ENCODE measurements around the gene ZNF215. TPM values are rescaled to one million over a fixed set of nuclear protein-coding genes. Genes with fewer than 3 reads are reported as not detected.

The ZNF215 gene
- total and polyA plus RNA-seq, 2 of the 4 experiments (the other 2 are of a cell fraction), result 3.4 to 7.7 TPM

DNA sequence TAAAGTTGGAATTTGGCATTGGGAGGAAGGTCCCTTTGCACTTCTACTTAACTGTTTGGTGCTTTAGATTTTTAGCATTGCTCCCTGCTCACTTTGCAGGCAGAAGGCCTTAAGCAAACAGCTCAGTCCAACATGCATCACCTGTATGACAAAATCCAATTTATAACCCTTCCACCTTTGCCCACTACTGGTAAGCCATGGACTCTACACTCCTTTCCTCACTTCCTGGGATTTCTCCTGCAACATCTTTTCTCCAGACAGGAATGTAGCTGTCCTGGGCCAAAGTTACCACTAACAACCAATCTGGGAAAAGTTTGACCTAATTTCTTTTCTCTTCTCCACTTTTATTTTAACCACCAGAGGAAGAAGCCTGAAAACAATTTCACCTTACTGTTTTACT is 32.1 kb upstream of the ZNF215 start:
- Histone ChIP-seq H3K4me3 (ENCODE audit: insufficient read depth, low read depth, low read length) (no peak overlapping the region), H4K5ac (ENCODE audit: low read depth, low read length) (no peak overlapping the region), H3K4ac (ENCODE audit: low read depth, low read length) (no peak overlapping the region), H2BK120ac (ENCODE audit: low read depth, low read length) (no peak overlapping the region), H3K4me1 (ENCODE audit: control insufficient read depth, insufficient read depth, low read length) (no peaks in the 10 kb centered on the region), H3K18ac (ENCODE audit: low read depth, low read length) (no peak overlapping the region), H3K36me3 (ENCODE audit: control insufficient read depth, insufficient read depth, low read length) (no peaks in the 10 kb centered on the region), H2AK9ac (replicated peaks; ENCODE audit: low read depth, low read length, poor library complexity) (no peak overlapping the region), H4K20me1 (ENCODE audit: insufficient read depth, low read length) (no peaks in the 10 kb centered on the region), H2BK20ac (ENCODE audit: low read depth, low read length) (no peak overlapping the region), H3K27ac (ENCODE audit: insufficient read depth, low read length) (no peak overlapping the region), H3K9me3 (ENCODE audit: control insufficient read depth, insufficient read depth, low read length) (no peaks in the 10 kb centered on the region), H3K9ac (ENCODE audit: low read depth, low read length) (no peak overlapping the region), H2AK5ac (ENCODE audit: low read depth, low read length) (no peak overlapping the region), H2BK5ac (ENCODE audit: low read depth, low read length, poor library complexity, severe bottlenecking) (no peak overlapping the region), H4K8ac (ENCODE audit: low read depth in 2 of 2, low read length in 2 of 2) (no peak overlapping the region), H2AFZ (replicated peaks; ENCODE audit: low read length, poor library complexity) (no peak overlapping the region), H3K56ac (ENCODE audit: extremely low read depth, insufficient read depth, low read length) (no peak overlapping the region), H3K79me1 (ENCODE audit: low read depth in 1 of 2, low read length in 2 of 2) (no peaks in the 10 kb centered on the region), H4K91ac (ENCODE audit: insufficient read depth, low read depth, low read length) (no peak overlapping the region), H3K14ac (replicated peaks; ENCODE audit: low read depth, low read length) (no peak overlapping the region), H3K27me3 (ENCODE audit: control insufficient read depth, insufficient read depth, low read length) (no peaks in the 10 kb centered on the region), H3K23ac (ENCODE audit: low read depth, low read length) (no peak overlapping the region), H3K4me2 (ENCODE audit: low read depth, low read length) (no peak overlapping the region), H3K9me1 (ENCODE audit: insufficient read depth, low read length) (no peaks in the 10 kb centered on the region), H2BK15ac (ENCODE audit: low read depth, low read length) (no peak overlapping the region)
- in situ Hi-C loops (cut with MboI; ENCODE audit: low sequenced_read_pairs), result no loop called here
- ChIA-PET CTCF (no interaction called here), POLR2A (ENCODE audit: unreplicated experiment) (no interaction called here)
- ATAC-seq (ENCODE audit: low read depth) (no peak), DNase-seq (no peak)
- dilution Hi-C loops (cut with HindIII; ENCODE audit: low sequenced_read_pairs, unreplicated experiment), result no loop called here
- intact Hi-C loops (cut with micrococcal nuclease), result no loop called here
- no TSS peak for BruUV-seq (replicated peaks)
- no peak for TF ChIP-seq BHLHE40 (IDR thresholded peaks at IDR 0.05; ENCODE audit: low read depth, low read length)
- no peak for TF ChIP-seq MXI1 (IDR thresholded peaks at IDR 0.05; ENCODE audit: borderline replicate concordance, low read depth, low read length)
- no peak for TF ChIP-seq RFX5 (IDR thresholded peaks at IDR 0.05; ENCODE audit: low read depth, low read length)
- TF ChIP-seq NFE2L2 (IDR thresholded peaks at IDR 0.05; ENCODE audit: low read depth, low read length), result no peak
- no peak for TF ChIP-seq MAZ (IDR thresholded peaks at IDR 0.05; ENCODE audit: borderline replicate concordance, low read depth, low read length)
- no peak for TF ChIP-seq RAD21 (IDR thresholded peaks at IDR 0.05; ENCODE audit: low read length)
- TF ChIP-seq MAFK (IDR thresholded peaks at IDR 0.05; ENCODE audit: low read depth, low read length), result no peak
- TF ChIP-seq SMC3 (IDR thresholded peaks at IDR 0.05; ENCODE audit: low read depth, low read length), result no peak
- TF ChIP-seq CEBPB (IDR thresholded peaks at IDR 0.05; ENCODE audit: low read depth, low read length), result no peak
- no peak for TF ChIP-seq FOS (IDR thresholded peaks at IDR 0.05; ENCODE audit: low read depth, low read length)
- TF ChIP-seq CHD1 (IDR thresholded peaks at IDR 0.05; ENCODE audit: low read depth, low read length), result no peak
- no peak for TF ChIP-seq RCOR1 (IDR thresholded peaks at IDR 0.05; ENCODE audit: insufficient replicate concordance, low read length)

Measured in IMR-90 (cell line).